DOHH2 (cell line): Measurements from ENCODE around the gene GSG1L.

Experiments
- H3F3A ChIP-seq: fragments of 200-600 bp; sonication (generic), shearing (Covaris generic); 2 replicates; pipeline ENCODE4 v1.6.0; 2016; ENCODE audit warnings: antibody characterized with exemption, mild to moderate bottlenecking; ENCODE audit not compliant: control insufficient read depth, insufficient read depth
- H3K27ac ChIP-seq: fragments of 200-600 bp; sonication (generic); 2 replicates; pipeline ENCODE4 v1.5.1; 2014; ENCODE audit warnings: low read depth, mild to moderate bottlenecking, low read length, moderate library complexity
- H3K27me3 ChIP-seq: fragments of 200-600 bp; sonication (generic); 2 replicates; pipeline ENCODE4 v1.6.1; 2014; ENCODE audit warnings: mild to moderate bottlenecking, low read length, mixed read lengths; ENCODE audit not compliant: control insufficient read depth
- H3K36me3 ChIP-seq: fragments of 200-600 bp; sonication (generic); 2 replicates; pipeline ENCODE4 v1.6.1; 2014; ENCODE audit warnings: mild to moderate bottlenecking, low read length, moderate library complexity, mixed read lengths; ENCODE audit not compliant: control insufficient read depth
- H3K4me1 ChIP-seq: fragments of 200-600 bp; sonication (generic); 2 replicates; pipeline ENCODE4 v1.6.1; 2014; ENCODE audit warnings: mild to moderate bottlenecking, low read length, mixed read lengths; ENCODE audit not compliant: control insufficient read depth
- H3K4me2 ChIP-seq: fragments of 200-600 bp; sonication (generic); 2 replicates; pipeline ENCODE4 v1.6.0; 2014; ENCODE audit warnings: mild to moderate bottlenecking, low read length, moderate library complexity
- H3K4me3 ChIP-seq: fragments of 200-600 bp; sonication (generic); 2 replicates; pipeline ENCODE4 v1.5.1; 2014; ENCODE audit warnings: mild to moderate bottlenecking, low read length, mixed read lengths
- H3K79me2 ChIP-seq: fragments of 200-600 bp; sonication (generic); 2 replicates; pipeline ENCODE4 v1.6.1; 2014; ENCODE audit warnings: mild to moderate bottlenecking, low read length, mixed read lengths; ENCODE audit not compliant: control insufficient read depth
- H3K9me2 ChIP-seq: fragments of 200-600 bp; sonication (generic); replicated peaks from 2 replicates; pipeline ENCODE4 v1.6.1; 2014; ENCODE audit warnings: mild to moderate bottlenecking, low read length, mixed read lengths; ENCODE audit not compliant: control insufficient read depth
- H3K9me3 ChIP-seq: fragments of 200-600 bp; sonication (generic); 2 replicates; pipeline ENCODE4 v1.6.1; 2014; ENCODE audit warnings: antibody characterized with exemption, low read length, mixed read lengths; ENCODE audit not compliant: control insufficient read depth, insufficient read depth
- H4K20me1 ChIP-seq: fragments of 200-600 bp; sonication (generic); 2 replicates; pipeline ENCODE4 v1.6.0; 2014; ENCODE audit warnings: low read depth, mild to moderate bottlenecking, antibody characterized with exemption, low read length, moderate library complexity; ENCODE audit not compliant: control insufficient read depth, insufficient read depth
- CTCF ChIP-seq: fragments of 200-600 bp; sonication (generic); IDR thresholded peaks from one replicate; pipeline ENCODE4 v1.5.1; 2014; ENCODE audit warnings: antibody characterized with exemption, mild to moderate bottlenecking, low read depth, low read length; ENCODE audit not compliant: poor library complexity, severe bottlenecking
- EZH2phosphoT487 ChIP-seq: fragments of 200-600 bp; sonication (generic); IDR thresholded peaks from 2 replicates; pipeline ENCODE4 v1.6.1; 2017; ENCODE audit warnings: borderline replicate concordance, mild to moderate bottlenecking, antibody characterized with exemption, low read length, moderate library complexity, mixed read lengths

Gene GSG1L

GRCh38 chr16:27952811-27953210 lies 110.7 kb downstream of the GSG1L start:
- no peaks in the 10 kb centered on the region for H3K79me2 ChIP-seq
- no peak for TF ChIP-seq EZH2phosphoT487
- TF ChIP-seq CTCF, result no peak
- no peaks in the 10 kb centered on the region for H3K36me3 ChIP-seq
- H3K9me3 ChIP-seq, result no peaks in the 10 kb centered on the region
- no peaks in the 10 kb centered on the region for H3K9me2 ChIP-seq
- H3K27me3 ChIP-seq, result no peaks in the 10 kb centered on the region; the same call in 1 of the 2 replicates
- H3K4me3 ChIP-seq, result no peak overlapping the region
- no peaks in the 10 kb centered on the region for H3K4me1 ChIP-seq
- no peaks in the 10 kb centered on the region for H4K20me1 ChIP-seq
- no peaks in the 10 kb centered on the region for H3F3A ChIP-seq
- H3K27ac ChIP-seq, result no peak overlapping the region
- H3K4me2 ChIP-seq, result no peak overlapping the region

DNA sequence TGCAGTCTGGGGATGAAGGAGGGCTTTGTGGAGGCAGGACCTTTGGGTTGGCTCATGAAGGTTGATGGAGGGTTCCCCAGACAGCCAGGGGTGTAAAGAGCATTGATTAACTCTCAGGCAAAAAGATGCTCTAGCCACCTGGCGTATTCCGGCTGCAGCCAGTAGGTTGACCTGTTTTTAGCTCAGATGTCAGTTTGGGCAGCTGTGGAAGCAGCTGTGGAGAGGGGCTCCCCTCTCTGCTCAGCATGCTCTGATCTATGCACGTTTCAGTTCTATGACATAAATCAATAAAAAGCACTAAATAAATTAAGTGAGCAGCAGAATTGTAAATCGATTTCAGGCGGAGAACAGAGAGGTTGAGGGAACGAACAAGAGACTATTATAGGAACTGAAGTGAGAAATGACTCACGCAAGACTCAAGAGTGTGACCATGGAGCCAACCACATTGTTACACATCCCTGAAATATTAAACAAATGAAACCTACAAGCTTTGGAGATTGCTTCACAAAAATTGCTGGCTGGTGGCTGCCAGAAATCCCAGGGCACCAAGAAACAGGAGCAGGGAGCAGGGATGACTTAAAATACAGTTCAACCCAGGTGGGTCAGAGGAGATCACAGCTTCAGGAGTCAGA lies 111.9 kb downstream of the GSG1L start:
- Histone ChIP-seq H3K4me2 (no peak overlapping the region), H3K79me2 (no peaks in the 10 kb centered on the region), H3K27me3 (no peaks in the 10 kb centered on the region; the same call in 1 of the 2 replicates), H3K4me3 (no peak overlapping the region), H4K20me1 (no peaks in the 10 kb centered on the region), H3F3A (no peaks in the 10 kb centered on the region), H3K9me3 (no peaks in the 10 kb centered on the region), H3K4me1 (no peaks in the 10 kb centered on the region), H3K36me3 (no peaks in the 10 kb centered on the region), H3K27ac (no peak overlapping the region), H3K9me2 (no peaks in the 10 kb centered on the region)
- no peak for TF ChIP-seq EZH2phosphoT487
- TF ChIP-seq CTCF, result no peak

- Histone ChIP-seq H3K9me3 (no peaks in the 10 kb centered on the region), H4K20me1 (no peaks in the 10 kb centered on the region), H3K4me2 (no peak overlapping the region), H3K4me3 (no peak overlapping the region), H3K36me3 (no peaks in the 10 kb centered on the region), H3K9me2 (no peaks in the 10 kb centered on the region), H3K79me2 (no peaks in the 10 kb centered on the region), H3K27me3 (no peaks in the 10 kb centered on the region; the same call in 1 of the 2 replicates), H3K27ac (no peak overlapping the region), H3K4me1 (no peaks in the 10 kb centered on the region), H3F3A (no peaks in the 10 kb centered on the region)
- TF ChIP-seq CTCF (no peak), EZH2phosphoT487 (no peak)
Observed at GRCh38 chr16:27950206-27950887, 113.2 kb downstream of the GSG1L start.
